HG02981 (cell line): ENCODE results near the gene CREB1.

ENCODE experiments used
- ATAC-seq: cut with Tn5 transposase; IDR thresholded peaks from one replicate; pipeline ENCODE4 v1.9.1; 2021; ENCODE audit warnings: mild to moderate bottlenecking, moderate library complexity; ENCODE audit not compliant: unreplicated experiment

Gene CREB1

DNA sequence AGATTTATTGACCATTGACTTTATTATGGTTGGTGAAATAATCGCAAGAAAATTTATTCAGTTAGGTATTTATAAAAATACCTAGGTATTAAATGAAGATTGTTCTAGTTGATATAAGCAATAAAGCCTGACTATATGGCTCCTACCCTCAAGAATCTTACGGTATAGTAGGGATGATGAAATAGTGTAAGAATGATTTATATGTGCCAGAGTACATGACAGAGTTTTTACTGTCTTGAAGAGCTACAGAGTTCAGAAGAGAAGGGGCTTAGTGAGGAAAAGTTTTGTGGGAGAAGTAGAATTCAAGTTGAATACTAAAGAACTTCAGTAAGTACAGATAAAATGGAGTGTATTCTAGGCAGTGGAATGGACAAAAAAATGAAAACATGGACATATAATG, 9.7 kb downstream of the CREB1 start:
- ATAC-seq, result no peak

DNA sequence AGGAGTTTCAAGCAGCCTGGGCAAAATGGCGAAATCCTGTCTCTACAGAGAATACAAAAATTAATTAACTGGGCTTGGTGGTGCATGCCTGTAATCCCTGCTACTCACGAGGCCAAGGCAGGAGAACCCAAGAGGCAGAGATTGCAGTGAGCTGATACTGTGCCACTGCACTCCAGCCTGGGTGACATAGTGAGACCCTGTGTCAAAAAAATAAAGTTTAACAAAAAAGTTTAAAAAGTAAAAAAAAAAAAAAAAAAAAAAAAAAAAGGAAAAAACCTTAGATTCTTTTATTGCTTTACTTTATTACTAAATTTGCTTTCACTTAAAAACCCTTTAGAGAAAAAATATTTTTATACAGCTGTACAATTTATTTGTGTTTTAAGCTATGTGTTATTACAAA, 10.7 kb downstream of the CREB1 start:
- no peak for ATAC-seq

GRCh38 chr2:207541933-207542332, 12.2 kb downstream of the CREB1 start:
- ATAC-seq, result no peak

GRCh38 chr2:207543272-207543671, 13.5 kb downstream of the CREB1 start:
- no peak for ATAC-seq

DNA sequence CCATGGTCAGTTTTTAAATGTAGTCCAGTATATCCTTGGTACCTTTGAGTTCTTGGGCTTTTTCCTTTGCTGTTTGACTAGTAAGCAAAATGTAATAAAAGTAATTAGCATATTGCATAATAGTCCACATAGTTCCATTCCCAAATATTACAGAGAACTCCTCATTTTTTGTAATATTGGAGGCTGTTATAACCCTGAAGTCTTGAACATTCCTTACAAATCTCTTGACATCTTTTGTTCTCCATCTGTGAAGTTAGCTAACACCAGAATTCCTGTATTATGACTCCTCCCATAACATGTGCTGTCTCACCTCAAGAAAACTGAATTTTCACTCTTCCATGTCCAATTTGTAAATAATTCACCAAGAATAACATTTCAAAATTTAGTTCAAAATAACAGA, 17.1 kb downstream of the CREB1 start:
- ATAC-seq, result no peak

DNA sequence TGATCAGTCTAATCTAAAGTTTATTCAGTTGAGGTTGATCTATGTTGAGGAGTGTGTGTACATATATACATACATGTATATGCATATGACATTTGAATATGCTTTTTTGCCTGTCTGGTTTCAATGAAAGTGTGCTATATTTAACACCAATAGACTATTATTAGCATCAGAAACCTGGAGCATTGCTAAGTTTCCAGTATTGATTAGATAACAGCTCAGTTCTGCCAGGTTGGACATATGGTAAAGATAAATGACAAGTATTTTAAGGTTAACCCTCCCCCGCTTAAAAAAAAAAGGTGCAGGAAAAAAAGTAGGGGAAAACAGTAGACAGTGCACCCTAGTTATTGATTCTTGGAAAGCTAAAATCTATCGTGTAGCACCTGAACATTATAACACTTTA, 19.4 kb downstream of the CREB1 start:
- no peak for ATAC-seq

- no peak for ATAC-seq
These were observed 28.3 kb downstream of the CREB1 start for GRCh38 chr2:207558079-207558491.

DNA sequence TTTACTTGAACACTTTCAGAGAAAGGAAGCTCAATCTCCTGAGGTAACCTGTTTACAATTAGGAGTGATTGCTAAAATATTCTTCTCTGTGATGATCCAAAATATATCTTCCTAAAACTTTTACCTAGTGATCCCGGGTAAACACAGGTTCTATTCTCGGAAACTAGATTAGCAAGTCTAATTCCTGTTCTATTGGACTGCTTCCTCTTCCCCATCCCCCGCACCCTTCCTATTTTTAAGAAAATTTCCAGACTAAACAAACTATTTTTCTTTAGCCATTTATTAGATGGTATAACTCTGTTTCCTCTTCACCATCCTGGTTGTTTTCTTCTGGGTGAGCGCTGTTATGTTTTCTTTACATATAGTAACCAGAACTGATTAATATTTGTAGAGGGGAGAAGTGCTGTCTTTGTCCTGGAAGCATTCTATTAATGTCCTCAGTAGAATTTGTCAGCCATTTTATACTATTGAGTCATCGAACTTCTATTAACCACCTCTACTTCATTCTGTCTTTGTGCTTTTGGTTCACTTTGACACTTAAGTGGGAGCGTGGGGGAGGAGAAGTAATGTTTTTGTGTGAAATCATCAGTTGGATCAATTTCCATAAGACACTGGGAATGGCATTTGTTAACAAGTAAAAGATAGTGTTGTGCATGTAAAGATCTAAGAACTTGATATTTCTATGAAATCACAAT, 31.8 kb downstream of the CREB1 start:
- ATAC-seq, result no peak

DNA sequence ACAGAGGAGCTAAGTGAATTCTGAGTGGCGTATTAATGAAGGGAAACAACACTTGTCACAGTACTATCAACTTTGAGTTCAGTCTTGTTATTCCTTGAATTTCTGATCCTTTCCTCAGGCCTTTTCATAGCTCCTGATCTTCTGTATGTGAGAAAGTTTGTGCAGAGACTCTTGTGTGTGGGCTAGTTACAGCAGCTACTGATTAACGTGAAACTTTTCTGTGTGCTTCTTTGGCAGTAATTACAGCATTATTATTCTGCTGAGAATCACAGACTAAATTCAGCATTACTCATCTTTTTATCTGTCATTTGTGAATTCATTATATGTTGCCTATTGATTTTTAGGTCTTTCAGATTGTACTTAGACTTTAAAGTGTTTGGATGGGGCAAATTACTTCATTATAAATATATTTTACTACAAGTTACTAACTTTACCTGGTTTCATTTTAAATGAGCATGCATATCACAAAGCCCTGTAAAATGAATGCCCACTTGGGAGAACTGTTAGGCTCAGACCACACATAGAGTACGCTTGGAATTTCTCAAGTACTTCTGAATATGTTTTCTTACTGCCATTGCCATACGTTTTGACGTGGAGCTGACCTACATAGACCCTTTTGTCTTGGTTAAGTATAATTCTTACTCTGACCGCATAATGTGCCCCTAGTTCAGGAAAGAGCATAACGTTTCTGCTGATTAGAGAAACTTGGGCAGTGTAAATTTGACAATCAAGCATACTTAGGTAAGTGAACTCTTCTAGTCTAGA, 36.2 kb downstream of the CREB1 start:
- ATAC-seq, result no peak

DNA sequence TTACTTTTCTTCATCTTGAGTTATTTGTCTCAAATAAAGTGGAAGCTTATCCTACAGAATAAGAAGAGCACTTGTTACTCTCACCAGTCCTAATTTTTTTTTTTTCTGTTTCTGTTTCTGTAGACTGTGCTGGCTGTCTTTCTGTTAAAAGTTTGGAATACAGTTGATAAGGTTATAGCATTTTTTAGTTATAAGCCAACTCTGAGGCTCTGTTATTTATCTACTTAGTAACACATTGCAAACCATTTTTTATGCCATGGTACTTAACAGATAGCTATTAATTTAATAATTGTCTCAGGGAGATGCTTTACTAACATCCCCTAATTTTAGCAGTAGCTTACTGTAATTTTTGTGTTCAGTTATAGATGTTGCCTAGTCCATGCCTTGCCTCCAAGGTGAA, 37.9 kb downstream of the CREB1 start:
- ATAC-seq, result no peak

DNA sequence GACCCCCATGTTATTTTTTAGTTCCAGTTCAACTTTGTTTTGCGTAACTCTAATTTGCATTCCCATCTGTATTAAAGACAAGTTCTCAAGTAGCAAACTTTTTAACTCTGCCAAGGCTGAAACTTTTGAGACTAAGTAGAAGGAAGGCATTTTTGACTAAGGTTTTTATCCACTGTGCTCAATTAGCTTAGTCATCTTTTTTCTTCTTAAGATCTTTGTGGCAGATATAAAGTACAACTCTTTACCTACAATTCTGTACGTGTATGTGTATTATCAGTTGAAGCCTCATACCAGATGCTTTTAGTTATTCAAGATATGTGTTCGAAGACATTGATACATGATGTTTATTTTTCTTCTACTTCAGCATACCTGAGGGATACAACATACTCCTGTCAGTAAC, 41.6 kb downstream of the CREB1 start:
- no peak for ATAC-seq

GRCh38 chr2:207584952-207585351, 55.2 kb downstream of the CREB1 start:
- no peak for ATAC-seq

GRCh38 chr2:207587305-207587704, 57.5 kb downstream of the CREB1 start:
- no peak for ATAC-seq

- no peak for ATAC-seq
These were observed 59.4 kb downstream of the CREB1 start for GRCh38 chr2:207589143-207589542.

DNA sequence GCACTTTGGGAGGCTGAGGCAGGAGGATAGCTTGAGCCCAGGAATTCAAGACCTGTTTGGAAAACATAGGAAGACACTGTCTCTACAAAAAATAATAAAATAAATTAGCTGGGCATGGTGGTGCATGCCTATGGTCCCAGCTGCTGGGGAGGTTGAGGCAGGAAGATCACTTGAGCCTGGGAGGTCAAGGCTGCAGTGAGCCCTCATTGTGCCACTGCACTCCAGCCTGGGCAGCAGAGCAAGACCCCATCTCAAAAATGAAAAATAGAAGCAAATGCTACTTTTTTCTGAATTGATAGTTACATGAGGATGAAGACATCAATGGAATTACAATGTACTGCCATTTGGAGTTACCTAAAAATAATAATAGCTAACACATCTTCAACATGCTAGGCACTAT, 63.5 kb downstream of the CREB1 start:
- no peak for ATAC-seq

DNA sequence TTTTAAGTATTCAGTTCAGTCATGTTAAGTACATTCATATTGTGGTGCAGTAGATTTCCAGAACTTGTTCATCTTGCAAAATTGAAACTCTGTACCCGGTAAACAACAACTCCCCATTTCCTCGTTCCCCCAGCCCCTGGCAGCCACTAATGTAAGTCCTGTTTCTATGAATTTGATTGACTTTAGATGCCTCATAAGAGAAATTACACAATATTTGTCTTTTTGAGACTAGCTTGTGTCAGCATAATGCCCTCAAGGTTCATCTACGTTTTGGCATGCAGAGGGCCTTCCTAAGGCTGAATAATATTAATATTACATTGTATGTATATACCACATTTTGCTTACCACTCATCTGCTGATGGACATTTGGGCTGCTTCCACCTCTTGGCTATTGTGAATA, 64.5 kb downstream of the CREB1 start:
- no peak for ATAC-seq

DNA sequence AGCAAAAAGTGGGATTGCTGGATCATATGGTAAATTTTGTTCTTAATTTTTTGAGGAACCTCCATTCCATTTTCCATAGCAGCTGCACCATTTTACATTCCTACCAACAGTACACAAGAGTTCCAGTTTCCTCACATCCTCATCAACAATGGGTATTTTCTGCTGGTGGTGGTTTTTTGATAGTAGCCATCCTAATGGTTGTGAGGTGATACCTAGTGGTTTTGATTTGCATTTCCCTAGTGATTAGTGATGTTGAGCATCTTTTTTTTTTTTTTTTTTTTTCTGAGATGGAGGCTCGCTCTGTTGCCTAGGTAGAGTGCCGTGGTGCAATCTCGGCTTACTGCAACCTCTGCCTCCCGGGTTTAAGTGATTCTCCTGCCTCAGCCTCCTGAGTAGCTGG, 65.0 kb downstream of the CREB1 start:
- ATAC-seq, result no peak

GRCh38 chr2:207599636-207600035, 69.9 kb downstream of the CREB1 start:
- ATAC-seq, result no peak

DNA sequence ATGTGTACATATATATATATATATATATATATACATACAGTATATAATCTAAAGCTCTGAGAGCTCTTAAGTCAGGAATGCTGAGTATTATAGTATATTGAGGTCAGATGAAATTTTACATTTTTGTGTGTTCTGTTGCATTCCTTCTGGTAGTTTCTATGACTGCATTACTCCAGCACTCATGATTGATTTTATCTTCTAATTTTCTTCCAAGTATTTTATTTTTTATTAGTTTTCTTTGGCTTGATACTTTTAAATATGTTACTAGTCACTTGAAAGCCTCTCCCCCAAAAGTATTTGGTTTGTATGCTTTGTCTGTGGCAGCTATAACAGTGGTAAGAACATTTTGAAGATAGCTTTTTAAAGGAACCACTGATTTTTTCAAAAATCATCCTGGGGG, 70.5 kb downstream of the CREB1 start:
- no peak for ATAC-seq

DNA sequence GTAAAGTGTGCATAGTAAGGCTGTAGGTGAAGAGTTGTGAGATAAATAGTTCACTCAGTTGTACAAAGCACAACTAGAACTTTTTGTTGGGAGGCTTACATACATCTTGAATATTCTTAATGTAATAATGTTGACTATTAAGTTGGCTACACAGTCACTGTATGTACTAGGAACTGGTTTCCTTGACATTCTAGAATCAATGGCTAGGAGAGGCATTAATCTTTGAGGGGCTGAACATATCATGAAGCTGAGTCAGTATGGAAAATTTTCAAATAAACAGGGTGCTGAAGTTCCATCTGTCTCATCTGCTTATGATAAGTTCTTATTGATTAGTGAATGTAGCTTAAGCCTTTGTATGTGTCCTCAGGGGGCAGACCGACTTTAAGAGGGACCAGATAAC, 72.0 kb downstream of the CREB1 start:
- ATAC-seq, result no peak

DNA sequence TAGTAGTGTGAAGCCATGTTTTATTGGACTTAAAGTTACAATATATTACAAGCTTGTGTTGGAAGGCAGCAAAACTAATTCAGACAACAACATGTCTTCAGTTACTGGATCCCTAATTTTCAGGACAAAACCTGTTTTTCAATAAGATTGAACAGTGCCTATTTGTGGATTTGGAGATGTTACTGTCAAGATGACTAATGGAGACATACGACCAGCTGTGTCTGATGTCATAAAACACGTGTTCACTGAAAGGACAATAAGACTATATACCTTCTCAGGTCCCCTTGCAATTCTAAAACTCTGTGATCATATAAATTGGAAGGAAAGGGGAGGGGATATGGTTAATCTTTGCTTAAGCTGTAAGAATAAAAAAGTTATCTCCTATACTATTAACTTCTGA, 73.7 kb downstream of the CREB1 start:
- ATAC-seq, result no peak

DNA sequence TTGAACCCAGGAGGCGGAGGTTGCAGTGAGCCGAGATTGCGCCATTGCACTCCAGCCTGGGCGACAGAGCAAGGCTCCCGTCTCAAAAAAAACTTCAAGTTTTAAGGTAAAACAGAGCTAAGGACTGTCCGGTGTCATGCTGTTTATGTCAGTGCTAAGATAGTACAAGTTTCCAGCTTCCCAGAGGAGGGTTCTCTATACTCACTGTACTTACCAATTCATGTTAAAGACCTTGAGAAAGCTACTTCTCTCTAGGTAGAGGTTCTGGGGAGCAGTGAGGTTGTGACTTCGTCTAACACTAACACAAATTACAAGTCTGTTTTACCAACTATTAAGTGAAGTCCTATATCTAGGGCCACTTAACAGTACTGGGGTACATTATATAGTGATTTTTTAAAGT, 76.6 kb downstream of the CREB1 start:
- no peak for ATAC-seq

GRCh38 chr2:207606829-207607228, 77.1 kb downstream of the CREB1 start:
- no peak for ATAC-seq
